Chondrocyte (in vitro differentiated cells): Measurements from ENCODE around the gene ELL2. TPM values are rescaled to one million over a fixed set of nuclear protein-coding genes. Genes with fewer than 3 reads are reported as not detected.
"Not testable (repeated sequence)": the region's sequence is repeated elsewhere in the genome, so short reads cannot be mapped to it uniquely, and the experiment has no call there.

ENCODE experiments used
- DNase-seq: peaks from one replicate; pipeline ENCODE4 v3.0.0; 2021; ENCODE audit warnings: mixed read lengths, low spot score
- H3K27ac Mint-ChIP-seq: one replicate; pipeline ENCODE4 v1.8.0; 2021; ENCODE audit warnings: mild to moderate bottlenecking, moderate library complexity, mixed read lengths; ENCODE audit not compliant: unreplicated experiment
- H3K27me3 Mint-ChIP-seq: 2 replicates; pipeline ENCODE4 v1.8.0; 2021; ENCODE audit warnings: low read depth, mixed read lengths
- H3K36me3 Mint-ChIP-seq: 2 replicates; pipeline ENCODE4 v1.8.0; 2021; ENCODE audit warnings: low read depth, mixed read lengths
- H3K4me1 Mint-ChIP-seq: 2 replicates; pipeline ENCODE4 v1.8.0; 2021; ENCODE audit warnings: low read depth, mild to moderate bottlenecking, mixed read lengths
- H3K4me3 Mint-ChIP-seq: one replicate; pipeline ENCODE4 v1.8.0; 2021; ENCODE audit warnings: mild to moderate bottlenecking, moderate library complexity, mixed read lengths; ENCODE audit not compliant: unreplicated experiment
- H3K9me3 Mint-ChIP-seq: 2 replicates; pipeline ENCODE4 v1.8.0; 2021; ENCODE audit warnings: low read depth, mixed read lengths
- CTCF ChIP-seq: fragments of 200-600 bp; sonication (generic); IDR thresholded peaks from 2 replicates; pipeline ENCODE4 v1.5.0; 2021; ENCODE audit warnings: antibody characterized with exemption, mild to moderate bottlenecking, moderate library complexity
- total RNA-seq: library from RNA; stranded (reverse); gene quantifications from 3 replicates; pipeline ENCODE4 v1.2.1, GENCODE V29; 2021

Gene ELL2
- total RNA-seq, 1 donor from 2014 or later: 51.7 TPM

DNA sequence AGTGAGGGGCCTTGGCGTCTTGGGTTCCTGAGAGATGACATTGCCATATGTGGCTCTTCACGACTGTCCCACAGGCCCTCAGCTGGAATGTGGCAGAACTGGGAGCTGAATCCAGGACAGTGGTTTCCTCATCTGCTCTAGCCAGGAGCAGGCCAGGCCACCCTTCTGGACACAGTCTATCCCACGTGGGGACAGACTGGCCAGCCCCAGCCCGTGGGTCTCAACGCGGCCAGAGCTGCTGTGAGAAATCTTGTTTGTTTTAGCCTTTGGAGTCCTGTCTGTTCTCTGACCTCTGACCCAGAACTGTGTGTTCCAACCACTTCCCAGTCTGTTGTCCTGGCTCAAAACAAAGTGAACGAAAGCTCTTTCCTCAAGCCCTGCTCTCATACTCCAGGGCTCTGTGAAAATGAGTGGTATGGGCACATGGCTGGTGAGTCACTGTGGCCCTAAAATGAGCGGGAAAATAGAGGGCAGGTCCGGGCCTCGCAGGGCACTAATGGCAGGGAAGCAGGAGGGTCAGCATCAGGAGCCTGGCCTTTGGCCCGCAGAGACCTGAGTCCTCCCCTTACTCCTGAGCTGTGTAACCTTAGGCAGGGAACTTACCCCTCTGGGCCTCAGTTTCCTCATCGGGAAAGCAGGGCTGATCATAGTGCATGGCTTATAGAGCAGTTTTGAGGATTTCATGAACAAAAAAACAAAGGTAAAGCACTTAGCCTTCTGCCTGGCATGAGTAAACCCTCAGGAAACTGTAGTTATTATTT is 104.3 kb downstream of the ELL2 start:
- H3K4me3 Mint-ChIP-seq: no peak overlapping the region
- H3K4me1 Mint-ChIP-seq: peaks cover 57% of the 10 kb centered on the region
- H3K27me3 Mint-ChIP-seq: no peaks in the 10 kb centered on the region
- TF ChIP-seq CTCF: no peak
- peak overlapping the region; percentile 100 for H3K27ac Mint-ChIP-seq
- H3K9me3 Mint-ChIP-seq: no peaks in the 10 kb centered on the region
- no peaks in the 10 kb centered on the region for H3K36me3 Mint-ChIP-seq
- DNase-seq: no peak

- Mint-ChIP-seq H3K27ac (peak overlapping the region; percentile 100), H3K36me3 (no peaks in the 10 kb centered on the region), H3K4me3 (no peak overlapping the region), H3K27me3 (no peaks in the 10 kb centered on the region), H3K9me3 (no peaks in the 10 kb centered on the region), H3K4me1 (peaks cover 49% of the 10 kb centered on the region)
- DNase-seq: no peak
- TF ChIP-seq CTCF: no peak
These were observed 105.1 kb downstream of the ELL2 start for GRCh38 chr5:95856501-95856981.

DNA sequence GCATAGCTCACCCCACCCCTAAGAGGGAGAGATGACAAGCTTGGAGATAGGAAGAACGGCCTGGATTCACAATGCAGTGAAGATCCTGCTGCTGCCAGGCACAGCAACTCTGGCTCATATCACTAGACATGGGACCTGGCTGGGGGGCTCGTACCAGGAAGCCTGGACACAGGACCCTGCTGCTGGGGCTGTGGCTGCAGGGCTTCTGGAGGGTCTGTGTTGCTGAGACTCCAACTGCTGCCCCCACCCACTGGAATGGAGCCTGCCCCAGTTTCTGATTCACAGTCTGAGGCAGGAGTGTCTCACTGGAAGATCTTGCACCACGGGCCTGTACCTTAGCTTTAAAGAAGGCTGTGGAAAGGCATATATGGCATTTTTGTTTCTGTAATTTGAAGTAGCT is 108.2 kb downstream of the ELL2 start:
- Mint-ChIP-seq H3K27me3 (no peaks in the 10 kb centered on the region), H3K4me1 (peaks cover 19% of the 10 kb centered on the region), H3K4me3 (no peak overlapping the region), H3K9me3 (no peaks in the 10 kb centered on the region), H3K36me3 (no peaks in the 10 kb centered on the region), H3K27ac (no peak overlapping the region)
- TF ChIP-seq CTCF: no peak
- DNase-seq: no peak

DNA sequence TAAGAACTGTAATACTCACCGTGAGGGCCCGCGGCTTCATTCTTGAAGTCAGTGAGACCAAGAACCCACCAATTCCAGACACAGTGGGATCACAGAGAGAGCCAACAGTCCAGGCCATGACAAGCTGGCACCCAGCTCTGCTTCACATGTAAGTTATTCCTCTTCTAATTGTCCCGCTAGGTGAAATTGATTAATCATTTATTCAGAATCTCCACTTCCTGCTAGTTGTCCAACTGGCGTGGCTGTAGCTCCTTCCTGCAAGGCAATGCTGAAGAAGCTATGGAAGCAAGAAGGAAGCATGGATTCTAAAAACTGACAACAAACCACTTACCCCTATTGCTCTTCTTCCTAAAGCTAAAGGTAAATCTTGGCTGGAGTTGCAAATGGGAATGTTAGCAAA is 109.1 kb downstream of the ELL2 start:
- no peaks in the 10 kb centered on the region for H3K36me3 Mint-ChIP-seq
- H3K9me3 Mint-ChIP-seq: no peaks in the 10 kb centered on the region
- H3K27me3 Mint-ChIP-seq: no peaks in the 10 kb centered on the region

GRCh38 chr5:95851141-95851540 is 110.5 kb downstream of the ELL2 start:
- not testable (repeated sequence) for H3K4me1 Mint-ChIP-seq, H3K27ac Mint-ChIP-seq, H3K4me3 Mint-ChIP-seq, DNase-seq, H3K36me3 Mint-ChIP-seq, H3K9me3 Mint-ChIP-seq, H3K27me3 Mint-ChIP-seq

More for the DNA sequence above, 109.1 kb downstream of the ELL2 start:
- H3K27ac Mint-ChIP-seq: no peak overlapping the region
- DNase-seq: no peak
- no peak for TF ChIP-seq CTCF
- H3K4me1 Mint-ChIP-seq: peaks cover 10% of the 10 kb centered on the region
- no peak overlapping the region for H3K4me3 Mint-ChIP-seq

- Mint-ChIP-seq H3K4me1 (peaks cover 7% of the 10 kb centered on the region), H3K27me3 (no peaks in the 10 kb centered on the region), H3K36me3 (no peaks in the 10 kb centered on the region), H3K9me3 (no peaks in the 10 kb centered on the region), H3K4me3 (no peak overlapping the region), H3K27ac (no peak overlapping the region)
- no peak for TF ChIP-seq CTCF
- no peak for DNase-seq
These were observed 111.2 kb downstream of the ELL2 start for GRCh38 chr5:95850391-95850894.
